GM21619 (cell line): ENCODE data around the gene ATP6V0D1.

ENCODE experiments used
- ATAC-seq: cut with Tn5 transposase; IDR thresholded peaks from one replicate; pipeline ENCODE4 v1.9.1; 2021; ENCODE audit not compliant: unreplicated experiment

The ATP6V0D1 gene

GRCh38 chr16:67463691-67464090 is 17.3 kb downstream of the ATP6V0D1 start:
- ATAC-seq, result no peak

GRCh38 chr16:67463059-67463458 is 17.9 kb downstream of the ATP6V0D1 start:
- ATAC-seq, result no peak

- no peak for ATAC-seq
Observed at GRCh38 chr16:67462279-67462655, 18.7 kb downstream of the ATP6V0D1 start.

GRCh38 chr16:67461600-67462278 is 19.2 kb downstream of the ATP6V0D1 start:
- no peak for ATAC-seq

- no peak for ATAC-seq
Observed at GRCh38 chr16:67460961-67461360, 20.0 kb downstream of the ATP6V0D1 start.

- no peak for ATAC-seq
Observed at GRCh38 chr16:67460168-67460567, 20.8 kb downstream of the ATP6V0D1 start.

GRCh38 chr16:67459861-67460150 is 21.2 kb downstream of the ATP6V0D1 start:
- ATAC-seq, result no peak

GRCh38 chr16:67459066-67459860 is 21.7 kb downstream of the ATP6V0D1 start:
- ATAC-seq, result no peak

- ATAC-seq, result no peak
Observed at GRCh38 chr16:67458121-67458641, 22.8 kb downstream of the ATP6V0D1 start.

- no peak for ATAC-seq
Observed at GRCh38 chr16:67457611-67458010, 23.3 kb downstream of the ATP6V0D1 start.

GRCh38 chr16:67456391-67457081 is 24.4 kb downstream of the ATP6V0D1 start:
- ATAC-seq, result no peak

GRCh38 chr16:67454852-67455251 is 26.1 kb downstream of the ATP6V0D1 start:
- no peak for ATAC-seq

- no peak for ATAC-seq
Observed at GRCh38 chr16:67454104-67454503, 26.9 kb downstream of the ATP6V0D1 start.

- no peak for ATAC-seq
Observed at GRCh38 chr16:67451704-67452435, 29.1 kb downstream of the ATP6V0D1 start.

- no peak for ATAC-seq
Observed at GRCh38 chr16:67451061-67451703, 29.8 kb downstream of the ATP6V0D1 start.

GRCh38 chr16:67449739-67450138 is 31.2 kb downstream of the ATP6V0D1 start:
- no peak for ATAC-seq

GRCh38 chr16:67449336-67449735 is 31.6 kb downstream of the ATP6V0D1 start:
- no peak for ATAC-seq

- no peak for ATAC-seq
Observed at GRCh38 chr16:67448580-67448979, 32.4 kb downstream of the ATP6V0D1 start.

- no peak for ATAC-seq
Observed at GRCh38 chr16:67447508-67448076, 33.4 kb downstream of the ATP6V0D1 start.

GRCh38 chr16:67446968-67447507 is 33.9 kb downstream of the ATP6V0D1 start:
- ATAC-seq, result no peak
